NCI-H82 (cell line): ENCODE measurements around the gene NRXN3.
"Not testable (repeated sequence)": the region's sequence is repeated elsewhere in the genome, so short reads cannot be mapped to it uniquely, and the experiment has no call there.

Experiments used
- DNase-seq: peaks from one replicate; lab custom pipeline; 2025; lab: John Stamatoyannopoulos, UW

Gene NRXN3

GRCh38 chr14:78486081-78486480, 315.9 kb downstream of the NRXN3 start:
- no peak for DNase-seq

- DNase-seq: no peak
These were observed 316.4 kb downstream of the NRXN3 start for GRCh38 chr14:78486621-78487020.

GRCh38 chr14:78487573-78487972, 317.4 kb downstream of the NRXN3 start:
- not testable (repeated sequence) for DNase-seq

- DNase-seq: no peak
These were observed 318.8 kb downstream of the NRXN3 start for GRCh38 chr14:78488938-78489337.

- DNase-seq: no peak
These were observed 320.9 kb downstream of the NRXN3 start for GRCh38 chr14:78491048-78491447.

- no peak for DNase-seq
These were observed 328.0 kb downstream of the NRXN3 start for GRCh38 chr14:78498062-78498595.

- no peak for DNase-seq
These were observed 331.7 kb downstream of the NRXN3 start for GRCh38 chr14:78501909-78502308.

GRCh38 chr14:78508023-78508422, 337.9 kb downstream of the NRXN3 start:
- DNase-seq: no peak

GRCh38 chr14:78509516-78509915, 339.3 kb downstream of the NRXN3 start:
- no peak for DNase-seq

- DNase-seq: no peak
These were observed 341.8 kb downstream of the NRXN3 start for GRCh38 chr14:78512021-78512420.

- DNase-seq: no peak
These were observed 349.7 kb downstream of the NRXN3 start for GRCh38 chr14:78519863-78520262.

GRCh38 chr14:78524196-78524595, 354.0 kb downstream of the NRXN3 start:
- DNase-seq: peak; percentile 3

GRCh38 chr14:78524766-78525165, 354.6 kb downstream of the NRXN3 start:
- peak; percentile 90 for DNase-seq

- DNase-seq: no peak
These were observed 359.9 kb downstream of the NRXN3 start for GRCh38 chr14:78530078-78530477.

- DNase-seq: no peak
These were observed 364.0 kb downstream of the NRXN3 start for GRCh38 chr14:78534141-78534540.

GRCh38 chr14:78535041-78535440, 364.9 kb downstream of the NRXN3 start:
- DNase-seq: no peak

- DNase-seq: not testable (repeated sequence)
These were observed 371.6 kb downstream of the NRXN3 start for GRCh38 chr14:78541788-78542187.

- DNase-seq: no peak
These were observed 373.3 kb downstream of the NRXN3 start for GRCh38 chr14:78543433-78543832.

GRCh38 chr14:78561074-78561473, 390.9 kb downstream of the NRXN3 start:
- no peak for DNase-seq

- peak; percentile 90 for DNase-seq
These were observed 396.1 kb downstream of the NRXN3 start for GRCh38 chr14:78566026-78566858.

GRCh38 chr14:78566859-78567172, 396.6 kb downstream of the NRXN3 start:
- no peak for DNase-seq

GRCh38 chr14:78567343-78567742, 397.2 kb downstream of the NRXN3 start:
- no peak for DNase-seq

GRCh38 chr14:78573736-78574135, 403.6 kb downstream of the NRXN3 start:
- DNase-seq: not testable (repeated sequence)
